Neural cell (in vitro differentiated cells): Measurements from ENCODE around the gene SLCO2A1.

ENCODE experiments used
- CTCF ChIP-seq: fragments of 450-650 bp; IDR thresholded peaks from 2 replicates; pipeline ENCODE4 v1.5.1; 2014; ENCODE audit warnings: antibody characterized with exemption, mild to moderate bottlenecking, moderate library complexity; ENCODE audit not compliant: poor library complexity, severe bottlenecking
- EZH2 ChIP-seq: fragments of 200-600, 300-800 bp; shearing (Covaris generic), sonication (generic); IDR thresholded peaks from 2 replicates; pipeline ENCODE4 v1.6.1; 2014; ENCODE audit warnings: antibody characterized with exemption, low read length, borderline replicate concordance, mild to moderate bottlenecking; ENCODE audit not compliant: insufficient read depth, poor library complexity, severe bottlenecking

DNA sequence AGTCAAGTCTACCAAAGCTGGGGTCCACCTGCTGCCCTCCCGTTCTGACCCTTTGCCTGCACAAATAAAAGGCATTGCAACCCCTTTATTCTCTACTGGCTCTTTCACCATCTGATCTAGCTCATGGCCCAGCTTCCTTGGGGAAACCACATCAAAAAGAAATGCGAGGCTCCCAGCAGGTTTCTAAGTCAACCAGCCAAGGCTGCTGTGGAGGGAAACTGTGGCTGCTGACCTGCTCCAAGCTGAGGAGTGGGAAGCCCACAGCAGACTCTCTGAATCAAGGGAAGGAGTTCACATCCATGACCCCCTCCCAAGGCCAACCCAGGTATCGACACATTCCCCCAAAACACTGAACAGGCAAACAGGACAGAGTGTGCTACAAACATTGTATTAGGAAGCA, 25.2 kb upstream of the SLCO2A1 start:
- TF ChIP-seq CTCF = no peak
- TF ChIP-seq EZH2 = no peak
